Gastroesophageal sphincter (tissue), 4 donors: ENCODE results near the gene PUSL1. TPM values are rescaled to one million over a fixed set of nuclear protein-coding genes. Genes with fewer than 3 reads are reported as not detected.

Experiments used
- ATAC-seq: fragments of 150-250 bp; one replicate; pipeline ENCODE4 v1.9.1; 2016; ENCODE audit warnings: mild to moderate bottlenecking, moderate library complexity
- H3K27ac ChIP-seq, 4 donors: fragments of 200-600 bp; sonication (generic) in 3 of 4; 1 replicate in 3 of 4; 2 replicates in 1 of 4; pipeline ENCODE4 v1.5.1; 2016 to 2019
- H3K27me3 ChIP-seq: fragments of 200-600 bp; sonication (generic); one replicate; pipeline ENCODE4 v1.5.1; 2019
- H3K36me3 ChIP-seq, 2 donors: fragments of 200-600 bp; sonication (generic); one replicate each; pipeline ENCODE4 v1.5.1; 2019; ENCODE audit warnings: control low read depth in 1 of 2
- H3K4me1 ChIP-seq, 3 donors: fragments of 200-600 bp; sonication (generic); 1 replicate in 2 of 3; 2 replicates in 1 of 3; pipeline ENCODE4 v1.5.1; 2016 to 2019; ENCODE audit warnings: control low read depth in 2 of 3
- H3K4me3 ChIP-seq, 2 donors: fragments of 200-600 bp; sonication (generic); one replicate each; pipeline ENCODE4 v1.5.1; 2019; ENCODE audit warnings: mild to moderate bottlenecking in 1 of 2, moderate library complexity in 1 of 2
- H3K9me3 ChIP-seq, 3 donors: fragments of 200-600 bp; sonication (generic); one replicate each; pipeline ENCODE4 v1.5.1; 2017 to 2019; ENCODE audit warnings: control low read depth in 2 of 3
- EP300 ChIP-seq: sonication (generic); formaldehyde crosslinking; IDR thresholded peaks from one replicate; pipeline ENCODE4 v1.6.1; 2017; ENCODE audit warnings: antibody characterized with exemption, mild to moderate bottlenecking
- POLR2A ChIP-seq, 2 donors: fragments of 450-650 bp; IDR thresholded peaks; one replicate each; pipeline ENCODE4 v1.6.1; 2017; ENCODE audit warnings: antibody characterized with exemption in 2 of 2, mild to moderate bottlenecking in 2 of 2, moderate library complexity in 1 of 2
- POLR2AphosphoS5 ChIP-seq: sonication (generic); formaldehyde crosslinking; IDR thresholded peaks from one replicate; pipeline ENCODE4 v1.6.1; 2017; ENCODE audit warnings: antibody characterized with exemption
- WGBS, 2 donors: methylation state at CpG; one replicate each; pipeline ENCODE4 v1.1.5; 2018; ENCODE audit warnings: low coverage in 1 of 2; 5-methylcytosine and 5-hydroxymethylcytosine counted together
- total RNA-seq, 4 donors: library from RNA; depleted of rRNA; stranded (reverse); fragments of >200 nt; gene quantifications; one replicate each; pipeline ENCODE4 v1.1.0, GENCODE V29; 2016
- TF ChIP-seq, protein P1 (sequence below), 4 experiments: fragments of 200-600 bp in 2 of 4; fragments of 450-650 bp in 2 of 4; sonication (generic) in 1 of 4; IDR thresholded peaks; one replicate each; pipeline ENCODE4 v1.5.1; 2017 to 2019; ENCODE audit warnings: antibody characterized with exemption in 4 of 4, mild to moderate bottlenecking in 2 of 4, moderate library complexity in 2 of 4

Gene PUSL1
- total RNA-seq, 4 donors from 2014 or later, result 12.5 to 24.2 (median 19.4) TPM

DNA sequence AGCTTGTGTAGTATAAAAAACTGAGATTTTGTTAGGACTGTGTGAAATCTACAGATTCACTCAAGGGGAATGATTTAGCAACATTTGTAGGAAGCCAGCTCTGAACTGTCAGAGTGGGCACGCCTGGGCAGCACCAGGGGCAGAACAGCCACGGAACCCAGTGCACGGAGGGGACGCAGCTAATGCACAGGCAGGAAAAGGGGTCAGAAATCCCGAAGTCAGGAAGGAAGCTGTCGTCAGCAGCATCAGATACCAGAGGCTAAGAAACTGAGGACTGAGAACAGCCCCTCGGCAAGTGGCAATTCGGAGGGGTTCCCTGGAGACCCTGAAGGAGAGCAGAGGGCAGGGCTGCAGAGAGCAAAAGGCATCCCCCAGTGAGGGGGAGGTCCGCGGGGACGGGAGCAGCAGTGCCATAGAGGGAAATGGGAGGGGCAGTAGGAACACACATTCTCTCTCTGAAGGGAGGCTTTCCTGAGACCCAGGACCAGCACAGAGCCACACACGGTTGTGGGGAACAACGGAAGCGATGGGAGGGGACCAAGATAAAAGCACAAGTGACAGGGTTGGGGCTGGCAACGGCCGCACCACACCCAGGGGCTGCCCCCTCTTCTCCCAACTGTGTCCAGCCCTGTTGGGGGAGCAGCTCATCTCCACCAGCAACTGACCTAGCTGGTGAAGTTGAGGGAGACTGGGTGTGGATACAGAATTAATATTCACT, 47.4 kb upstream of the PUSL1 start:
- ATAC-seq, result no peak

DNA sequence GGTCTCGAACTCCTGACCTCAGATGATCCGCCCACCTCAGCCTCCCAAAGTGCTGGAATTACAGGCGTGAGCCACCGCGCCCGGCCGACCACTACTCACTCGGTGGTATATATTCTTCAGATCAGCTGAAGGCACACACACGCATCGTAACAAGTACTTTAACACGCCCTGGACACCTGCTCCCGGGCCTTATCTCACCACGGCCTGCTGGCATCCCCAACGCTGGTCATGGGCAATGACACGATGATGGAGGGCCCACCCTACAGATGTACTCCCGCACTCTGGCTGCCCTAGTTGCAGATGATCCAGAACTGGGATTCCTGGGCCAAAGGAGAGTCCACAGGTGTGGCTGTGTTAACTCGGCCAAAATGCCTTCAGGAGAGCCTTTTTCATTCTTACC, 46.3 kb upstream of the PUSL1 start:
- Histone ChIP-seq H3K36me3 (peaks cover 0 to 97% of the 10 kb centered on the region in 2 donors), H3K4me3 (no peak overlapping the region)
- no peak for TF ChIP-seq POLR2A (IDR thresholded peaks at IDR 0.05)
- TF ChIP-seq, protein P1, sequence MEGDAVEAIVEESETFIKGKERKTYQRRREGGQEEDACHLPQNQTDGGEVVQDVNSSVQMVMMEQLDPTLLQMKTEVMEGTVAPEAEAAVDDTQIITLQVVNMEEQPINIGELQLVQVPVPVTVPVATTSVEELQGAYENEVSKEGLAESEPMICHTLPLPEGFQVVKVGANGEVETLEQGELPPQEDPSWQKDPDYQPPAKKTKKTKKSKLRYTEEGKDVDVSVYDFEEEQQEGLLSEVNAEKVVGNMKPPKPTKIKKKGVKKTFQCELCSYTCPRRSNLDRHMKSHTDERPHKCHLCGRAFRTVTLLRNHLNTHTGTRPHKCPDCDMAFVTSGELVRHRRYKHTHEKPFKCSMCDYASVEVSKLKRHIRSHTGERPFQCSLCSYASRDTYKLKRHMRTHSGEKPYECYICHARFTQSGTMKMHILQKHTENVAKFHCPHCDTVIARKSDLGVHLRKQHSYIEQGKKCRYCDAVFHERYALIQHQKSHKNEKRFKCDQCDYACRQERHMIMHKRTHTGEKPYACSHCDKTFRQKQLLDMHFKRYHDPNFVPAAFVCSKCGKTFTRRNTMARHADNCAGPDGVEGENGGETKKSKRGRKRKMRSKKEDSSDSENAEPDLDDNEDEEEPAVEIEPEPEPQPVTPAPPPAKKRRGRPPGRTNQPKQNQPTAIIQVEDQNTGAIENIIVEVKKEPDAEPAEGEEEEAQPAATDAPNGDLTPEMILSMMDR (IDR thresholded peaks at IDR 0.05), result no peak
- no peak for TF ChIP-seq EP300
- TF ChIP-seq POLR2AphosphoS5, result no peak

More for the DNA sequence above, 47.4 kb upstream of the PUSL1 start:
- Histone ChIP-seq H3K36me3 (peaks cover 0 to 97% of the 10 kb centered on the region in 2 donors), H3K27me3 (no peaks in the 10 kb centered on the region), H3K9me3 (no peaks in the 10 kb centered on the region), H3K4me3 (no peak overlapping the region), H3K4me1 (no peaks in the 10 kb centered on the region), H3K27ac (no peak overlapping the region)
- TF ChIP-seq EP300, result no peak
- 55 to 68% methylated on average over 7 to 9 of the region's 16 CpGs for WGBS, 2 donors

DNA sequence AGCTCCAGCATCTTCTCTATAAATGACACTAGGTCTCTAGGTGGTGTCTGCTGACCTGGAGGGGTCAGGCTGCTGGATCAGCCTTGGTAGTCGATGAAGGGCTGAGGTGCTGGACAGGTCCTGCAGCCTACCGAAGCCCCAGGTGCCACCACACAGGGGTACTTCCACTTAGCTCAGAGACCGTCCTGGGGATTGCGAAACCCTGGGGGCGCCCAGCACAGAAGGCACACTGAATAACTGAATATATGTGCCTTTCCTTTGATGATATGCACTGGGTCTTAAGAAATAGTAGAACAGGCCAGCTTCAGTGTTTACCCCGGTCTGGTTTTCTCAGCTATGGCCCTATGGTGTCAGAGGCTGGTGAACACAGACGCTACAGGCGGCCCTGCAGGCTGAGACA, 45.6 kb upstream of the PUSL1 start:
- ATAC-seq, result no peak
- WGBS, 2 donors, result 69% methylated on average over 3 of the region's 8 CpGs; no CpG with 5 or more reads in 1 of the 2 donors
- H3K27me3 ChIP-seq, result no peaks in the 10 kb centered on the region
- peaks cover 0 to 2% (median 0%) of the 10 kb centered on the region in 3 donors for H3K4me1 ChIP-seq
- no peak overlapping the region for H3K4me3 ChIP-seq
- TF ChIP-seq POLR2A (IDR thresholded peaks at IDR 0.05), result no peak
- TF ChIP-seq POLR2AphosphoS5, result no peak
- TF ChIP-seq, protein P1 (IDR thresholded peaks at IDR 0.05), result no peak
- TF ChIP-seq EP300, result no peak
- peaks cover 0 to 98% of the 10 kb centered on the region in 2 donors for H3K36me3 ChIP-seq
- no peaks in the 10 kb centered on the region for H3K9me3 ChIP-seq
- H3K27ac ChIP-seq, result no peak overlapping the region

More for the DNA sequence above, 46.3 kb upstream of the PUSL1 start:
- Histone ChIP-seq H3K4me1 (no peaks in the 10 kb centered on the region), H3K27me3 (no peaks in the 10 kb centered on the region), H3K9me3 (no peaks in the 10 kb centered on the region), H3K27ac (no peak overlapping the region)
- ATAC-seq, result no peak
- WGBS, 2 donors, result 89 to 96% methylated on average over 5 to 9 of the region's 17 CpGs

DNA sequence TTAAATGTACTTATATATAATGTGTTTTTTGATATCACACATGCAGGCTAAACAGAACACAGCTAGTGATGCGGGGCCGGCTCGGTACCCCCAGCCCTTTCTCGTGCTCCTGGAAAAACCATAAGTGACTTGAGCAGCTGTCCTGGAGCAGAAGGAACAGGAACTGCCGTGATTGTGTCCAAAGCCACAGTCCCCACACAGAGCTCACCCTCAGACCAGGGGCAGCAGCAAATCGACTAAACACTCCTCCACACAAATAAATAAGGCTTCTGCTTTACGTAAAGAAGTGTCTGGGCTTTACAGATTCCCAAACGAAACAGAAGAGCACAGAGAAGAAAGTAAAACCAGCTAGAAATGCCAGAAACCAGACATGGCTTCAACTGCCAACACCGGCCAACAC, 44.4 kb upstream of the PUSL1 start:
- H3K9me3 ChIP-seq, result no peaks in the 10 kb centered on the region
- H3K27me3 ChIP-seq, result no peaks in the 10 kb centered on the region
- no peak overlapping the region for H3K4me3 ChIP-seq
- peaks cover 0 to 14% (median 0%) of the 10 kb centered on the region in 3 donors for H3K4me1 ChIP-seq
- H3K27ac ChIP-seq, result no peak overlapping the region
- TF ChIP-seq, protein P1 (IDR thresholded peaks at IDR 0.05), result no peak
- no peak for TF ChIP-seq POLR2AphosphoS5
- TF ChIP-seq POLR2A (IDR thresholded peaks at IDR 0.05), result no peak
- TF ChIP-seq EP300, result no peak
- ATAC-seq, result no peak
- 71 to 93% methylated on average over 7 to 8 of the region's 9 CpGs for WGBS, 2 donors
- peaks cover 0 to 97% of the 10 kb centered on the region in 2 donors for H3K36me3 ChIP-seq

DNA sequence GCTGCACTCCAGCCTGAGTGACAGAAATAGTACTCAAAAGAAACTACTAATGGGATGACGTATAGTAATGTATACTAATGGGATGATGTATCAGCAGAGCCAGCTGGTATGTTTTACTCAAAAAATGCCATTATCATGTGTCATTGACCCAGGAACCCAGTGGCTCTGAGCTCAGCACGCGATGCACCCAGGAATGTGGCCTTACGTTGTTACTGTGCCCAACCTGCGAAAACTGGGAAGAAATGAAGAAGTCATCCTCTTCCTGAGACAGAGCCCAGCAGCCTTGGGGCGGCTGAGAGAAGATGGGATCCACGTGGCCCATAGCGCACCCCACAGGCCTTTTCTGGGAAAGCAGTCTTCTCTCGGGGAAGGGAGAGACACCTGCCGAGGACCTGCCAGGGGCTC, 43.5 kb upstream of the PUSL1 start:
- peaks cover 0 to 88% of the 10 kb centered on the region in 2 donors for H3K36me3 ChIP-seq
- H3K27ac ChIP-seq, result peak overlapping the region in 1 of 4 donors; percentile 20
- no peaks in the 10 kb centered on the region for H3K27me3 ChIP-seq
- WGBS, 2 donors, result 57 to 100% methylated on average over 1 to 5 of the region's 10 CpGs
- TF ChIP-seq, protein P1 (IDR thresholded peaks at IDR 0.05), result peak in 1 of 4 experiments; percentile 8
- TF ChIP-seq EP300 (no peak), POLR2A (IDR thresholded peaks at IDR 0.05) (no peak), POLR2AphosphoS5 (no peak)
- peaks cover 0 to 22% (median 0%) of the 10 kb centered on the region in 3 donors for H3K4me1 ChIP-seq
- H3K4me3 ChIP-seq, result no peak overlapping the region
- no peaks in the 10 kb centered on the region for H3K9me3 ChIP-seq
- ATAC-seq, result no peak
